Hematopoietic multipotent progenitor cell treated with erythropoietin and hydrocortisone succinate and interleukin-3 and kit ligand, for 15 days (in vitro differentiated cells): ENCODE measurements around the gene SEMA3C.

Experiments used
- DNase-seq: peaks from one replicate; pipeline ENCODE4 v3.0.0-alpha.2; 2015; ENCODE audit warnings: low spot score

The SEMA3C gene

DNA sequence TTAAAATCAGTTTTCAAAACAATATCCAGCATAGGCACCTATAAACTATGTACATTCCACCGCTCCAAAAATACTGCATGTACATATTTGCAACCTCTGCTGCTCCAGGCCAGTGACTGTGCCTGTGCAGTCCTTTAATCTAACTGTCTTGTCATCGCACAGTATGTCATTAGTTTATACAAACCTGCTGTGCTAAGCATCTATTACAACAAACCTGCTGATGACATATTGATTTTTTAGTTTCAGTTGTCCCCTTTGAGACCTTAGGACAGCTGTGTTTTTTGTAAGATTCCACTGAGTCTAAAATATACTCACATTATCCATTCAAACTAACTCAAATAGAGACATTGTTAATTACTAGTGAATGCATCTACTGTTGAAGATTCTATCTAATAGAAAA is 33.1 kb downstream of the SEMA3C start:
- DNase-seq: no peak

DNA sequence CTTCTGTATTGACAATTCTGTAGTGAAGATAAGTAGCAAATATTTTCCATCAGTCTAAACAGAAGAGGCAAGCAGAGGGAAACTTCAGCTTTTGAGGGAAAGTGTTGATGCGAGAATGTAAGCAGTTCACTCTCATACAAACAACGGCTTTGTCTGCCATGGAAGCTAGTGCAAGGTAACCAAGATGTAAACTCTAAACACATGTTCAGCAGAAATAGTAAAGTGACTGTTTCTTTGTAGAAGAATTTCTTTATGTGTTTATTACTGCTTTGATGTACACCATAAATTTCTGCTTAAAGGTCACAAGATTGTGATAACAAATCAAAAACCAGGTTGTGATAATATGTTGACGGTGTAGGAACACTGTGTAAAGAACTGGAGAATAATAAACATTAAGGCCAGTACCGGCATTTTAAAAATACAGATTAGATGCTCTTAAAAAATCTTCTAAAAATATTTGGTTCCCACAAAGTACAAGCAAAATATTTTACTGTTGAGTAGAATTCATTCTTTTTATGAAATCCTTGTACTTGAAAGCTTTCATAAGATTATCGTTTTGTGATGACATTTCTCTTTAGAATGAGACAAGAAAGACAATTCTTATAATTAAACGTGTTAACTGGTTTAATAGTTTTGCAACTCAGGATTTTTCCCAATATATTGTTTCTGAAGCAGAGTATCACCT is 34.2 kb downstream of the SEMA3C start:
- no peak for DNase-seq

DNA sequence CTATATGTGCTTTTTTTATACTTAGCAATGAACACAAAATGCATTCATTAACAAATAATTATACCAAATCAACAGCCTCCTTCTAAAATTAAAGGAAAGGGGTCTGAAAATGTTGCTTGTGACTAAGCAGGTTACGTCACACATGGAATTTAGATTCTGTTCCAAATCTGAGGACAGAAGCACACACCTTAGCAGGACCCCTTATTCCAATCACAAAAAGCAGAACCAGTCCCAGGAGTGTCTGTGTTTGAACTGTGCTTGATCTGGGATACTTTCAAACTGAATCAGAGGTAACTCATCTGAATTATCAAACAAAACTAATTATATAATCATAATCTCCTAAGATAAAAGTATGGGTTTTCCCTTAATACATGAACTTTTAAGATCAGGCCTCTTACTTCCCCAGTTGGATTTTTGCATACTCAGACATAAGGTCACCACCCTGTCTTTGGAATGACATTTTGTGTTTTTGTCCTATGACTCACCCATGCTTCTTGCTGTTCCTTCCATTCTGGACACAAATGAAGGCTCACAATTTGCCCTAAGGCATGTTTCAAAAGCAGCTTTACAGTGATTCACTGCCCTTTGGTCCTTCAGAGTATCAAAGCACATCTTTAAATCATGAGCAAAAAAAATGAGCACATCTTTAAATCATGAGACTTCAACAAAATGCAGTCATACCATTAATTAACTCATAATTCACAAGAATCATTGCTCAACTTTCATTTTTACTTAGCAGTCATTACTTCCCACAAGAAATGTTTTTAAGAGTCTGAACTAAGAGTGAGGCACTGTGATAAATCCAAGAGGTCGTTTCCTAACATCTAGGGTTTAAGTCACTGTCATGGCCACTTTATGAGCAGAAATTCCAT is 35.5 kb downstream of the SEMA3C start:
- DNase-seq: no peak

DNA sequence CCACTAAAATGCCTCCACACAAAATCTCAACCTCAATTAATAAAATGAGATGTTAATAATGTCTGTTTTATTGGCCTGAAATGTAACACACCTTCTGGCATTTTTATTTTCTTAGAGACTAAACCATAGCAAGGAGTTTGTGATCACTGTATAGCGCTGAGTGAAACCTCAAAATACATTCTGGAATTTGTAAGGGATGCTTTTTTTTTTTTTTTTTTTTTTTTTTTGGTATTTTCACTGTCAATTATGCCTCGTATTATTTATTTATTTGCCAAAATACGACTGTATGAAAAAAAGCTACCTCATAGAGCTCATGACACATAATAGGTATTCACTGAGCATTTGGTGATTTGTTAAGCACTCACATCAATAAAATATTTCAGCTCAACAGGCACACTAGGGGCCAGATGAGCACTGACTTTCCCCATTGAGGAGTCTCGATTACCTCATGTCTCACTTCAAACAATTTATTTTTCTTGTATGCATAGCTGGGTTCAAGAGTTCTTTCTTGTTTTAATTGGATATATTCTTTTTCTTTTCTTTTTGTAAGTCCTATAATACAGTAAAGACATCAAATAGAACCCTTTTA is 36.5 kb downstream of the SEMA3C start:
- DNase-seq: no peak

DNA sequence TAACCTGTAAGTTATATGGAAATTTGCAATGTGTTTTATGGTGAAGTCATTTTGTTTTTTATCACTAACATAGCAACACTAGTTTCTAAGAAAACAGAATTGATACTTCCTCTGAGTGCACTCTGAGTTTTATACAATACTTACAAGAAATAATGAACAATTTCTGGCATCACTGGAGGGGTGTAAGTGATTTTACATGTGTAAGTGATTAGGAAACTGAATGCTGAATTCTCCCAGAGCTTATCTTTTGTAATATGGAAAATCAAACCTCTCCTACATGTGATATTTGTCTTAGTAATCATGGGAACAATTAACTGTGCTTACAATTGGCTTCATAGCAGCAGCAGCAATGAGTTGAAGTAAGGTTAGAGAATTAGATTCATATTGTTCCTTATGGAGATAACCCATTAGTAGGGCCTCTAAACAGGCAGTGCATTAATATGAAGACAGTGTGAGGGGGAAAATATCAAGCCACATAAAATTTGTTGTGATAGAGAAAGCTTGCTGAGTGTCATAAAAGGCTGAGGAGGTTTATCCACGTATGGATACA is 37.4 kb downstream of the SEMA3C start:
- DNase-seq: no peak

DNA sequence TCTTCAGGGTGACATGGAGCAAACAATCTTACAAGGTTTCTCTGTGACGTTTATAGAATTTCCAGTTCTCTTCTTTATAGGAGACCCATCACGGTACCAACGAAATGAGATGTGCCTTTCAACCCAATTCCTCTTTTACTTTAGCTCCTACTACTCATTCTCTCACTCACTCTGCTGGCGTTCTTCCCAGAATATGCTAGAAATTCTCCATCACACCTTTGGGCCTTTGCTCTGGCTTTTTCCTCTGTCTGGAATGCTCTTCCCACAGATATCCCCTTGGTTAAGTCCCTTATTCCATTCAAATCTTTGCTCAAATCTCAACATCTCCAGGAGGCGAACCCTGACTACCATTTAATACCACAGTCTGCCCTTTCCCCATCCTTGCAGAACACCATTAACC is 39.0 kb downstream of the SEMA3C start:
- DNase-seq: no peak

DNA sequence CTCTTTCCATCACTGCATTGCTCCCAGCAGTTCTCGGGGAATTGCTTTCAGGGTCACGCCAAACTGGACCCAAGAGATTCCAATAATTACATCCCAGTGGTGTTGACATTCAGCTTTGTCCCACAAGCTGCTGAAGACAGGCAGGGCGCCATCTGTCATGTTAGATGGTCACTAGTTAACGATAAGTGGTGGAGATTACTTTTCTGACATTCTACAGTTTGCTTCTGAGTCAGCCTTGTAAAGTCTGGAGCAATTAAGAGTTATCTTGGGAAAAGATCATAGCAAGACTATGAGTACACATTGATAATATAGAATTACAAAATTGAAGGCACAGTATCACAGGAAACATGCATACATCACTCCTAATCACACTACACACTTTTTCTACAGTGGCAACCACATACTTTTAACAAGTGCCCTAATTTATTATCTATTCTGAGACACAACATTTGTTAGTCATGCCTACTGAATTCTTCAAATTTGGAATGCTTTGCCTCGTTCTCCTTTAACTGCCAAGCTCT is 41.9 kb downstream of the SEMA3C start:
- DNase-seq: no peak

DNA sequence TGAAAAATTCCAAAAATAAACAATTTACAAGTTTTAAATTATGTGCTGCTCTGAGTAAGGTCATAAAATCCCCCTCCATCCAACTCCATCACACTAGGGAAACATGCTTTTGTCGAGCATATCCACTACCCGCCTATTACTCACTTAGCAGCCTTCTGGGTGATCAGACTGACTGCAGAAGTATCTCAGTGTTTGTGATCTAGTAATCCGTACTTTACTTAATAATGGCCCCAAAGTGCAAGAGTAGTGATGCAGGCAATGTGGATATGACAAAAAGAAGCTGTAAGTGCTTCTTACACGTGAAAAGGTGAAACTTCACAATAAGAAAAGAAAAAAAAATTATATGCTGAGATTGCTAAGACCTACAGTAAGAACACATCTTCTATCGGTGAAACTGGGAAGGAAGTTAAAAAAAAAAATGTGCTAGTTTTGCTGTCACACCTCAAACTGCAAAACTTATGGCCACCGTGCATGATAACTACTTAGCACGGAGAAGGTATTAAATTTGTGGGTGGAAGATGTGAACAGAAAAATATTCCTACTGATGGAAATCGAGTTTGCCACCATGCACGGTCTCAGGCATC is 43.2 kb downstream of the SEMA3C start:
- no peak for DNase-seq

DNA sequence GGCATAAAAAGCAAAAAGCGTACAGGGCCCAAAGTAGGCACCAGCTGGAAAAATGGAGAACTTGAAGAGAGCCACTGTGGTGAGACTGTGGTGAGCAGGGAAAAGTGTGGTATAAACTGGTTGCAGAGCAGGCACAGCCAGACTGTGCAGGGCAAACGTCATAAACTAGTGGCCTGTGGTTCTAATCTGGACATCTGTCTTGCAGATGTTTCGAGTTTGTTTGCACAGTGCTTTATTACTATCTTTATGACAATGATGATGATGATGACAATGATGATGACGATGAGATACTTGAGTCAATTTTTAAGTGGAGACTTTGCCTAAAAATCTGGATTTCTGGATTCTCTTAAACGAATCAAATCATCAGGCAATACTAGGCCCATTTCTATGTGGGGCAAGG is 45.7 kb downstream of the SEMA3C start:
- DNase-seq: no peak

DNA sequence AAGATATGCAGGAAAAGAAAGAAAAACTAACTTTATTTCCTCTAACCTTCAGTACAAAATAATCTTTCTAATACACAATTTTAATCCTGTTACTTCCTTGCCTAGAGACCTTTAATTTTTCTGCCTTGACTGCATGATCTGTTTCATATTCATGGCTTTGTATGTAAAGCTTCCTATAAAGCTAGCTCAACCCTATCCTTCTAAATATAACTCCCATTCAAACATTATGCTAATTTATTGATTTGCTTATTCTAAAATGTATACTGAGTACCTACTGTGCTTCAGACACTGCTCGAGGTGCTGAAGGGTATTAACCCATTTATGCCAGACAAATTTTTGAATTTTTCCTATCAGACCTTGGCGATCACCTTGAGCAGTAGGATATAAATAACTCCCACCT is 47.6 kb downstream of the SEMA3C start:
- DNase-seq: no peak

DNA sequence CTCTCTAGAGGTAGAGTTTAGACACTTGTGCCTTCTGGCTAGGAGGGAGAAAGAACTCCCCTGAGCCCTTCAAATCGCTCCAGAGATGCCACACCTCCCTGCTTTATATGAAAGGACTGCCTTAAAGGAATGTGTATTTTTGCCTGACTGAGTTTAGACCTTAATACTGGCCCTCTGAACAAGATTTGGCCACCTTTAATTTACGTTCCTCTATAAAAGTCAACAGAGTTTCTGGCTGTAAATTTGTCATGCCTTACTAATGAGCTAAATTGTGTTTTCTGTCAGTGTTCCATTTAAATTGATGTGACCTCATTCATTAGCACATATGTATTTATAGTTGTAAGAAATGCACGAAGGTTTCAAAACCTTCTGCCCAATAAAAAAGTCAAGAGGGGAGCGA is 48.0 kb downstream of the SEMA3C start:
- no peak for DNase-seq

DNA sequence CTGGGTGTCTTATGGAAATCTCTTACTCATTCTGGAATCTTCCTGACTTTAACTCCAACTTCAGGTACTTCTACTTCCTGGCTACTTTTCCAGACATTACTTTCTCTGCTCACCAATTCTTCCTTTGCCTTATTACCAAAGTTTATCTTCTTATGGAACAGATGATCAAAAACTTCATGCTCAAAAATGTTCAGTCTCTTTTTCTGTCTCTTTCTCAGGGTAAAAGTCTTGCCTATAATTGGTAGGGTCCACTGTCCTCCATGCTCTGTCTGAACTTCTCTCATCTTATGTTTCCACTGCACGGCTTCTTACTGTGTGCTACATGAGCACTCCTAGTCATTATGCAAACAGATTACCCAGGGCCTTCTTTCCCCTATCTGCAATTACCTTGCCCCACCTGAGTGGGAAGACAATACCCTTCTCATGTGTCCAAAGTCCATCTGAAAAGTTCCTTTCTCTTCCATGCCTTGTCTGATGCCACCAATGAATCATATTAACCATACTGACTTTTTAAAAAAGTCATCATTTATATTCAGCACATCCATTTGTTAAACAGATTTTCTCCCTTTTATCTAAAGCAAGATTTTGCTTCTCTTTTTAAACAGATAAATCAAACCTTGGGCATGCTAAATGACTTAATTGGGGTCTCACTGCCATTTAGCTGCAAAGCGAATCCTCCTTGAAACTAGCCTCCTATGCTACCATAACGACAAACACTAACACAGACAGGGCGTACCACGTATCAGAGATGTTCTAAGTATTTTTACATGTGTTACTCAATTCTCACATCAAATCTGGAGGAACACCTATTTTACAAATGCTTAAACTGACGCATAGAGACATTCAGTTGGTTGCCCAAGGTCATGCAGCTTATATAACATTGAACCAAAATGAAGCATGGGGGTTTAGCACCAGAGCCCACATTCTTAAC is 48.8 kb downstream of the SEMA3C start:
- DNase-seq: no peak

DNA sequence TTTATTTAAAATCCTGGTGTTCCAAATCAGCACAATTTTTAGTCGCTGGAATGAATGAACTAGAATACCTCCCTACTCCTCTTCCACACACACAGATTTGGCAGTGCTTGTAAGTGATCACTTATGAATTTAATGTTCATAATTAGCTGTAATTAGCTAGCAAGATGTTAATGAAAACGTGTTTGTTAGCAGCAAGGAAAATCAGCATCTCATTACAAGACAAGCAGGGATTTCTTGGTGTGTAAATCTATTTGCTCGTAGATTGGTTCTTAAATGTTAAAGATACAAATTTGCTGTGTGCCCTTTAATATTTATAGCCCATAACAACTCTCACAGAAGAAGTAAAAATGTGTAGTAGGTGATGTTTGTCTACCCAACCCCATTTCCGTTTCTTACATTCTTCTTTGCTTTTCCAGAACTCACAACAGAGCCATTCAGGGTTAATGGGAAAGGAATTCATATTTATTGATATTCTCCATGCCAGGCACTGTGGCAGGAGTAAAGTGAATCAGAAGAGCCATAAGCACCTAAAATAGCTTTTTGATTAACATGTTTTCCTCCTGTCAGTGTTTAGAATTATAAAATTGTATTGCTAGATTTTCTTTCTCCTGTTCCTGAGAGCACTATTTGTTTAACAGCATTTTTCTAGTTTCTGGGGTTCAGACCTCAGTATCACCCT is 49.6 kb downstream of the SEMA3C start:
- no peak for DNase-seq

DNA sequence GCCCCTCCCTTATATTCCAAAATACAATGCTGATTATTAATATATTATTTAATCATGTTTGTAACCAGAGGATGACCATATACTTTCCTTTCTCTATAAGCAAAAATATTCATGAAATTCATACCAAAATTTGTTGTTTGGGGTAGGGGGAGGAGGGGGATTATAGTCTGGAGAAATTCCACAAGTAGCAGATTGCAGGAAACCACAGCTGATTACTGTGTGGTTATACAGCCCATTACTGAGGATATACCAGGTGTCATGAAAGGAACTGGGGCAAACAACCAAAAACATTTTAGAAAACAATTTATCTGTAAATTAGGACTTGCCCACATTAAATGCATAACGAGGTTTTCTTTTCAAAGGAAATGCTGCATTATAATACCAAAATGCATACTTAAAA is 50.3 kb downstream of the SEMA3C start:
- DNase-seq: no peak

DNA sequence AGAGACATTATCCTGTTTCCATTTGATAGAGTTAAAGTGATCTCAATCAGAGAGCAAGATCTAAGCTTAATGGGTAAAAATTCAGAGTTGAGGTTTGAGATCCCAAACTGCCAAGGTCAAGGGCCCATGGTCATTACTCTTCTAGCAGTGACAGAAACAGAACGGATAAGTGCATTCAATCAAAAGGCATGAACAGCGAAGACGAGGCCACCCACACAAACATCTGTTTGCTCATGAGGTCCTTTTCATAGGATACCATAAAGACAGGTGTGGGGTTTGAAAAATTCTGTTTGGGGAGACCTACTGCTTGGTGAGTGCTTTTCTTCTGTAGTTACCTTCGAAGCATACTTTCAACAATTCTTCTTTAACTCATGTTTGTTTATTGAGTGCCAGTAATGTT is 58.3 kb downstream of the SEMA3C start:
- DNase-seq: no peak

DNA sequence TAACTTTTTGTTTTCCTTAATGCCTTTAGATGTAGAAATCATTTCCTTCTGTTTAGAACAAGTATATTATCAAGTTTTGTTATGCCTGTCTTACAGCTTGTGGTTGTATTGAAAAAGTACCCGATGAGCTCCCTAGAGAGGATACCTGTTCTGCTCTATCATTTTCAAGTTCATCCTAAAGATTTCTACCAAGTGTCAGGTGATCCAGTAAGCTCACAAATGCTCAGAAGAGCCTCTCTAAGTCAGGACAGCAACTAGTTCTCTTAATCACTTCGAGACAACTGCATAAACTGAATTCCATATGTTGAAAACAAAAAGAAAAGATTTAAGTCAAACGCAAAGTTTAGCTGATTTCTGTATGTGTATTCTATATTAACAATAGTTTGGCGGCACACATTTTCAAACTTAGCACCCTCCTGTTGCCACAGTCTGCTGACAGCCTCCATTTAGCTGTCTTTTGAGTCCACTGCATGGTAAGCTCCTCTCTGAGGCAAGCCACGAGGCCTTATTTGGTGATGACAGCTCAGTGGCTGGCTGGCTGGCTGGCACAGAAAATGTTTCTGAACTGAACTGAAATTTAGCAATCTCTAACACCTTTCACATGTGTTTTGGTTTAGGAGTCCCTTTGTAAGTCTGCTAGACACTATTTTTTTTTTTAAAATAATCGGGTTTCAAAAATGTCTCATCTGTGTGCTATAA is 59.4 kb downstream of the SEMA3C start:
- DNase-seq: no peak

DNA sequence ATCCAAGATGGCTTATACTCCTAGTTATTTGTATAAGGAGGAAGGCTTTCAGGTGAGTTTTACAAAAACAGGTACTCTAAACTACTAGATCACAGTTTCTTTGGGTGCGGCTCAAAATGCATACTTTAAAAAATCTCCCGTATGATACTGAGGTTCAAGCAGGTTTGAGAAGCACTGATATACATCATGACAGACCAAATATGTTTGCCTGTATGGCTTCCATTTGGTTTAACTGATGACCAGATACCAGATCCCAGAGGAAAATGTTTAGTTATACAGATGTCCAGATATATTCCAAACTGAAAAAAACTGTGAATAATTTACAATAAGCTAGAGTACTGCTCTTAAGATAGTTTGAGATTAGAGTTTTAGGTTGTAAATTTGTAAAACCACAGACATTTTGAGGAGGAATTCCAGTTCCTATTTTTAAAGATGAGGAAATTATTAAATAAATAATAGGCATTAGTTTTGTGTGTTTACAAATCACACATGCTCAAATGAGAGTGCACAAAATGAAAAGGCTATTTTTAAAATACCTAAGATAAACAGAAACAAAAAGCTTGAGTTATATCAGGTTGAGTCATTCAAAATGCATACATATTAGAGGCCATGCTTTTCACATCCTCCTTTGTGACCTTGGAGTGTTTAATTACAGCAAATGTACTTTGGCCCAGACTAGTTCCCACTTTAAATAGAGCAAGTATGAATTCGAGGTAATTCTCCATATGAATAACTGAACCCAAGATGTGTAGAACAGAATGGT is 60.5 kb downstream of the SEMA3C start:
- no peak for DNase-seq

DNA sequence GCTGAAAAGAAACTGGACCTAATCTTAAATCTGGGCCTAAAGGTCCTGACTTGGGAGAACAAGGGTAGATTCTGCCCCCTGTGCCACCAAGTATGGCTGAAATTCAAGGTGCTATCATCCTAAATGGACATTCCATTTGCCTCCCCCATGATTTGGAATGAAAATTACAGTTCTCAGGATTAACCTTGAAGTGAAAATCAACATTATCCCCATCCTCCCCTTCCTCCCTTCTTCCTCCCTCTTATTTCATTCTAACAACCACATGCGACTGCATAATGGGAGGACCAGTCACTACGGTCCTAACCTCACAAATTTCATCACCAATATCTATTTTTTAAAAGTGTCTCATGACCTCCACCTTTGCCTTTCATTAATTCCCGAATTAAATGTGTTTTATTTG is 62.1 kb downstream of the SEMA3C start:
- no peak for DNase-seq

DNA sequence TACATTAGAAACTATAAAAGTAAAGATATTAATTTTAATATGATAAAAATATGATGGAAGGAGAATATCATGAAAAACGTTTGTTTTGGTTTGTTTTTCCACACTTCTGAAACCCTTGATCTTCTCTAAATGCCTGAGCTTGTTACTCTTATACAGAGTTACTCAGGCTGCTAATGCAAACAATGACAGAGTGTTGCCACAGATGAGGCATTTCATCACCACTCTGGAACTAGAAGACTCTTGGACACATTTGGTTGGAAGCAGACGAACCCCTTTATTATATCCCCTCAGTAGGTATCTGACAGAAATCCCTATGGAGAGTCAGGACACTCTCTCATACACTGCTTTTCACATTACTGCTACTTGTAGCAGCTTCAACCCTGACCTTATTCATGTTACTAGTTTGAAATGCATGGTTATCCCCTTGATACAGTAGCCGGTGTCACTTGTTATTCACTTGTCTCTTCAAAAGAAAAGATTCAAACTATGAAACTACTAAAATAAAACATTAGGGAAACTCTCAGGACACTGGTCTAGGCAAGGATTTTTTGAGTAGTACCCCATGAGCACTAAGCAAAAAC is 66.9 kb downstream of the SEMA3C start:
- DNase-seq: no peak
